GM10847 (cell line): ENCODE results near the gene HTATSF1.

ENCODE experiments used
- POLR2A ChIP-seq: IDR thresholded peaks from 2 replicates; pipeline ENCODE4 v1.6.1; 2011; ENCODE audit not compliant: insufficient read length; ENCODE audit errors: extremely low read depth

The HTATSF1 gene

GRCh38 chrX:136541294-136541693 is 43.9 kb downstream of the HTATSF1 start:
- TF ChIP-seq POLR2A, result no peak

GRCh38 chrX:136542281-136542680 is 44.9 kb downstream of the HTATSF1 start:
- no peak for TF ChIP-seq POLR2A

- no peak for TF ChIP-seq POLR2A
Measured at GRCh38 chrX:136546371-136546781, 49.0 kb downstream of the HTATSF1 start.

GRCh38 chrX:136549226-136549625 is 51.8 kb downstream of the HTATSF1 start:
- TF ChIP-seq POLR2A, result no peak

- no peak for TF ChIP-seq POLR2A
Measured at GRCh38 chrX:136551410-136551809, 54.0 kb downstream of the HTATSF1 start.

GRCh38 chrX:136555694-136556093 is 58.3 kb downstream of the HTATSF1 start:
- no peak for TF ChIP-seq POLR2A
